ENCODE results near the gene TCEA3. TPM values are rescaled to one million over a fixed set of nuclear protein-coding genes. Genes with fewer than 3 reads are reported as not detected.

TCEA3 gene
- total RNA-seq, 4 donors from 2014 or later = 64.6 to 125 (median 104) TPM

DNA sequence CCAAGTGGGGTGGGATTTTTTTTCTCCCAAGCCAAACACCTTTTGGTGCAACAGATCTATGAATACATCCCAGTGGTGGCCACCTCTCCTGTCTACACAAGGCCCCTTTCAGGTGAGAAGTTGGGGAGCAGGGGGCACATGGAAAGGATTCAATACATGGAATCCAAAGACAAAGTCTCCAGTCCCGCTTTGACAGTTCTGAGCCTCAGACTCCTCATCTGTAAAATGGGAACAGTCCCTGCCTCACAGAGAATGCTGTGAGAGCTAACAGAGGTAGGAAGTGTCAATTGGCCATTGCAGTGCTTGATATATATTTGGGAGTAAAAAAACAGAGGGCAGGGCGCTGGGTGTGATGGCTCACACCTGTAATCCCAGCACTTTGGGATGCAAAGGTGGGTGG lies 28.2 kb downstream of the TCEA3 start:
- TF ChIP-seq POLR2A (IDR thresholded peaks at IDR 0.05) = no peak
- TF ChIP-seq, protein P1, sequence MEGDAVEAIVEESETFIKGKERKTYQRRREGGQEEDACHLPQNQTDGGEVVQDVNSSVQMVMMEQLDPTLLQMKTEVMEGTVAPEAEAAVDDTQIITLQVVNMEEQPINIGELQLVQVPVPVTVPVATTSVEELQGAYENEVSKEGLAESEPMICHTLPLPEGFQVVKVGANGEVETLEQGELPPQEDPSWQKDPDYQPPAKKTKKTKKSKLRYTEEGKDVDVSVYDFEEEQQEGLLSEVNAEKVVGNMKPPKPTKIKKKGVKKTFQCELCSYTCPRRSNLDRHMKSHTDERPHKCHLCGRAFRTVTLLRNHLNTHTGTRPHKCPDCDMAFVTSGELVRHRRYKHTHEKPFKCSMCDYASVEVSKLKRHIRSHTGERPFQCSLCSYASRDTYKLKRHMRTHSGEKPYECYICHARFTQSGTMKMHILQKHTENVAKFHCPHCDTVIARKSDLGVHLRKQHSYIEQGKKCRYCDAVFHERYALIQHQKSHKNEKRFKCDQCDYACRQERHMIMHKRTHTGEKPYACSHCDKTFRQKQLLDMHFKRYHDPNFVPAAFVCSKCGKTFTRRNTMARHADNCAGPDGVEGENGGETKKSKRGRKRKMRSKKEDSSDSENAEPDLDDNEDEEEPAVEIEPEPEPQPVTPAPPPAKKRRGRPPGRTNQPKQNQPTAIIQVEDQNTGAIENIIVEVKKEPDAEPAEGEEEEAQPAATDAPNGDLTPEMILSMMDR (IDR thresholded peaks at IDR 0.05) = no peak
- H3K27ac ChIP-seq = no peak overlapping the region
- H3K36me3 ChIP-seq = peaks cover 0 to 9% (median 0%) of the 10 kb centered on the region in 3 donors
- H3K4me3 ChIP-seq = no peak overlapping the region
- DNase-seq = no peak
- H3K4me1 ChIP-seq = peaks cover 0 to 8% (median 0%) of the 10 kb centered on the region in 4 donors
- no peaks in the 10 kb centered on the region for H3K27me3 ChIP-seq
- H3K9me3 ChIP-seq = no peaks in the 10 kb centered on the region

GRCh38 chr1:23395849-23396248 lies 28.7 kb downstream of the TCEA3 start:
- H3K36me3 ChIP-seq = peaks cover 0 to 9% (median 0%) of the 10 kb centered on the region in 3 donors
- no peak overlapping the region for H3K4me3 ChIP-seq
- H3K27ac ChIP-seq = peak overlapping the region in 2 of 4 donors; percentile 13 to 84
- H3K9me3 ChIP-seq = no peaks in the 10 kb centered on the region
- no peak for TF ChIP-seq POLR2A (IDR thresholded peaks at IDR 0.05)
- TF ChIP-seq, protein P1 (IDR thresholded peaks at IDR 0.05) = no peak
- H3K27me3 ChIP-seq = no peaks in the 10 kb centered on the region
- H3K4me1 ChIP-seq = peaks cover 0 to 8% (median 0%) of the 10 kb centered on the region in 4 donors
- no peak for DNase-seq

DNA sequence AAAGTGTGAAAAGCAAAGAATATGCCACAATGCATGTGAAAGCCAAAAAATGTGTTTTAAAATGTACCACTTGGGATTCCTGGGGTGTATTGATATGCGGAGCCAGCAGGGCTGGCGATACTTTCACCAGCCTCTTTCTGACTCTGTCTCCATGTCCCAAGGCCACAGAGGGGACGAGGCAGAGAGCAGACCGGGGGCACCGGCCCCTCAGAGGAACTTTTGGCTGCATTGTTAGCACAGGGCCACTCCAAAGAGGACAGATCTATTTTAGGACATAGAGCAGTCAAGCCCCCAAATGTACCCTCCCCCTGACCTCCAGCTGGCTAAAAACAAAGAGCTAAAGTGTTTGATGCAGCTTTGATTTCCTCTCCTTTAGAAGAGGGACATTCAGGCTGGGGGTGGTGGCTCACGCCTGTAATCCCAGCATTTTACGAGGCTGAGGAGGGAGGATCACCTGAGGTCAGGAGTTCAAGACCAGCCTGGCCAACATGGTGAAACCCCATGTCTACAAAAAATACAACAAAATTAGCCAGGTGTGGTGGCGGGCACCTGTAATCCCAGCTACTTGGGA lies 29.3 kb downstream of the TCEA3 start:
- Histone ChIP-seq H3K27ac (peak overlapping the region; percentile 13 to 84 (median 58)), H3K27me3 (no peaks in the 10 kb centered on the region), H3K4me1 (peaks cover 0 to 8% (median 0%) of the 10 kb centered on the region in 4 donors), H3K9me3 (no peaks in the 10 kb centered on the region), H3K36me3 (peaks cover 0 to 9% (median 0%) of the 10 kb centered on the region in 3 donors), H3K4me3 (no peak overlapping the region)
- TF ChIP-seq, protein P1 (IDR thresholded peaks at IDR 0.05) = no peak
- no peak for TF ChIP-seq POLR2A (IDR thresholded peaks at IDR 0.05)
- DNase-seq = no peak

GRCh38 chr1:23394684-23395083 lies 29.9 kb downstream of the TCEA3 start:
- H3K4me3 ChIP-seq = no peak overlapping the region
- TF ChIP-seq, protein P1 (IDR thresholded peaks at IDR 0.05) = no peak
- TF ChIP-seq POLR2A (IDR thresholded peaks at IDR 0.05) = no peak
- no peaks in the 10 kb centered on the region for H3K9me3 ChIP-seq
- peaks cover 0 to 8% (median 0%) of the 10 kb centered on the region in 4 donors for H3K4me1 ChIP-seq
- peak; percentile 28 to 79 (median 60) for DNase-seq
- H3K27me3 ChIP-seq = no peaks in the 10 kb centered on the region
- H3K36me3 ChIP-seq = peaks cover 0 to 9% (median 0%) of the 10 kb centered on the region in 3 donors
- peak overlapping the region; percentile 39 to 84 (median 70) for H3K27ac ChIP-seq

DNA sequence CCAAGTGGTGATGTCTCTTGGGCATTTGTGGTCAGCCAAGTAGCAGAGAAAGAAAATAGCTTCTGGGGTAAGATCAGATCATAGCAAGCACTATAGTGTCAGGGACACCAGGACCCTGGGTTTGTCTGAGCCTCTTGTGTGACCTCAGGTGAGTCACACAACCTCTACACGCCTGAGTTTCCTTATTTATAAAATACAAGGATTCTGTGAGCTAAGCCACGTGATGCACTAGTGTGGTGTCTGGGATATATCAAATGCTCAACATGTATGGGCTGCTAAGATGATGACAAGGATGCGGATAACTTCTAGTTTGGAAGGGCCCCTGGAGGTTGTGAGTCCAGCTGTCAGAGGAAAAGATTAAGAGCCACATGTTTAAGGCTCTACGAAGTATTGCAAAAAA lies 30.4 kb downstream of the TCEA3 start:
- peaks cover 0 to 9% (median 0%) of the 10 kb centered on the region in 3 donors for H3K36me3 ChIP-seq
- H3K4me1 ChIP-seq = peaks cover 0 to 8% (median 0%) of the 10 kb centered on the region in 4 donors
- H3K27me3 ChIP-seq = no peaks in the 10 kb centered on the region
- peak overlapping the region; percentile 39 to 84 (median 66) for H3K27ac ChIP-seq
- H3K4me3 ChIP-seq = no peak overlapping the region
- no peaks in the 10 kb centered on the region for H3K9me3 ChIP-seq
- DNase-seq = no peak
- no peak for TF ChIP-seq POLR2A (IDR thresholded peaks at IDR 0.05)
- TF ChIP-seq, protein P1 (IDR thresholded peaks at IDR 0.05) = no peak
